WTC11 (cell line): ENCODE results near the gene DUSP11.

Experiments
- SMAD4 ChIP-seq: sonication (generic); formaldehyde crosslinking; IDR thresholded peaks from 2 replicates; pipeline ENCODE4 v1.8.0; 2022; ENCODE audit warnings: mild to moderate bottlenecking, missing genetic modification reagents
- TF ChIP-seq, protein P1 (sequence below): fragments of 250-450 bp; sonication (Bioruptor Pico); IDR thresholded peaks from 2 replicates; pipeline ENCODE4 v1.9.0; 2021; ENCODE audit warnings: mild to moderate bottlenecking
- TF ChIP-seq, protein P2 (sequence below): fragments of 250-450 bp; sonication (Bioruptor Pico); IDR thresholded peaks from 2 replicates; pipeline ENCODE4 v2.1.2; 2022; ENCODE audit warnings: mild to moderate bottlenecking, moderate library complexity
- TF ChIP-seq, protein P3 (sequence below): fragments of 200-600 bp; IDR thresholded peaks from 2 replicates; pipeline ENCODE4 v1.8.0; 2022; ENCODE audit warnings: antibody characterized with exemption
- TF ChIP-seq, protein P4 (sequence below): sonication (generic); formaldehyde crosslinking; IDR thresholded peaks from 2 replicates; pipeline ENCODE4 v1.8.0; 2022; ENCODE audit warnings: mild to moderate bottlenecking, missing genetic modification reagents
- TF ChIP-seq, protein P5 (sequence below): sonication (generic); formaldehyde crosslinking; IDR thresholded peaks from 2 replicates; pipeline ENCODE4 v1.8.0; 2022; ENCODE audit warnings: mild to moderate bottlenecking, missing genetic modification reagents
- TF ChIP-seq, protein P6 (sequence below): sonication (generic); formaldehyde crosslinking; IDR thresholded peaks from 2 replicates; pipeline ENCODE4 v1.8.1; 2023; ENCODE audit warnings: mild to moderate bottlenecking, missing genetic modification reagents, moderate library complexity

DNA sequence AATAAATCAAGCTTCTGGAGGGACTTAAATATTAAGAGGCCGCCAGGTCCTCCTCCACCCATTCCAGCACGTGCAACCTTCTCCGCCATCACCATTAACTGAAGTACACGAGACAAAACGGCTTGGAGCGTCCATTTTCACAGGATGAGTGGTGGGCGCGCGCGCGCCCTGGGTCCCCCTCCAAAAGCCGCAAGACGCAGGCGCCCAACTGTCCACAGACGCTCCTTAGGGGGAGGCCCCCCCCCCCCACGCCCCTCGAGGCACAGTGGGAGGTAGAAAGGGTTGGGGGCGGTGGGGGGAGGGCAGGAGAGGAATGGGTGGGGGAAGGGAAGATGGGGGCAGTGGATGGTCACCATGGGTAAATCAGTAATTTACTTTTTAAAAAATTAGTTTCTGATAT lies 38.4 kb upstream of the DUSP11 start:
- no peak for TF ChIP-seq SMAD4
- TF ChIP-seq, protein P1, sequence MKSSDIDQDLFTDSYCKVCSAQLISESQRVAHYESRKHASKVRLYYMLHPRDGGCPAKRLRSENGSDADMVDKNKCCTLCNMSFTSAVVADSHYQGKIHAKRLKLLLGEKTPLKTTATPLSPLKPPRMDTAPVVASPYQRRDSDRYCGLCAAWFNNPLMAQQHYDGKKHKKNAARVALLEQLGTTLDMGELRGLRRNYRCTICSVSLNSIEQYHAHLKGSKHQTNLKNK (CRISPR knock-in tag), result no peak
- TF ChIP-seq, protein P2, sequence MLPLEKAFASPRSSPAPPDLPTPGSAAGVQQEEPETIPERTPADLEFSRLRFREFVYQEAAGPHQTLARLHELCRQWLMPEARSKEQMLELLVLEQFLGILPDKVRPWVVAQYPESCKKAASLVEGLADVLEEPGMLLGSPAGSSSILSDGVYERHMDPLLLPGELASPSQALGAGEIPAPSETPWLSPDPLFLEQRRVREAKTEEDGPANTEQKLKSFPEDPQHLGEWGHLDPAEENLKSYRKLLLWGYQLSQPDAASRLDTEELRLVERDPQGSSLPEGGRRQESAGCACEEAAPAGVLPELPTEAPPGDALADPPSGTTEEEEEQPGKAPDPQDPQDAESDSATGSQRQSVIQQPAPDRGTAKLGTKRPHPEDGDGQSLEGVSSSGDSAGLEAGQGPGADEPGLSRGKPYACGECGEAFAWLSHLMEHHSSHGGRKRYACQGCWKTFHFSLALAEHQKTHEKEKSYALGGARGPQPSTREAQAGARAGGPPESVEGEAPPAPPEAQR (CRISPR knock-in tag), result no peak
- TF ChIP-seq, protein P3, sequence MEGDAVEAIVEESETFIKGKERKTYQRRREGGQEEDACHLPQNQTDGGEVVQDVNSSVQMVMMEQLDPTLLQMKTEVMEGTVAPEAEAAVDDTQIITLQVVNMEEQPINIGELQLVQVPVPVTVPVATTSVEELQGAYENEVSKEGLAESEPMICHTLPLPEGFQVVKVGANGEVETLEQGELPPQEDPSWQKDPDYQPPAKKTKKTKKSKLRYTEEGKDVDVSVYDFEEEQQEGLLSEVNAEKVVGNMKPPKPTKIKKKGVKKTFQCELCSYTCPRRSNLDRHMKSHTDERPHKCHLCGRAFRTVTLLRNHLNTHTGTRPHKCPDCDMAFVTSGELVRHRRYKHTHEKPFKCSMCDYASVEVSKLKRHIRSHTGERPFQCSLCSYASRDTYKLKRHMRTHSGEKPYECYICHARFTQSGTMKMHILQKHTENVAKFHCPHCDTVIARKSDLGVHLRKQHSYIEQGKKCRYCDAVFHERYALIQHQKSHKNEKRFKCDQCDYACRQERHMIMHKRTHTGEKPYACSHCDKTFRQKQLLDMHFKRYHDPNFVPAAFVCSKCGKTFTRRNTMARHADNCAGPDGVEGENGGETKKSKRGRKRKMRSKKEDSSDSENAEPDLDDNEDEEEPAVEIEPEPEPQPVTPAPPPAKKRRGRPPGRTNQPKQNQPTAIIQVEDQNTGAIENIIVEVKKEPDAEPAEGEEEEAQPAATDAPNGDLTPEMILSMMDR, result no peak
- TF ChIP-seq, protein P4, sequence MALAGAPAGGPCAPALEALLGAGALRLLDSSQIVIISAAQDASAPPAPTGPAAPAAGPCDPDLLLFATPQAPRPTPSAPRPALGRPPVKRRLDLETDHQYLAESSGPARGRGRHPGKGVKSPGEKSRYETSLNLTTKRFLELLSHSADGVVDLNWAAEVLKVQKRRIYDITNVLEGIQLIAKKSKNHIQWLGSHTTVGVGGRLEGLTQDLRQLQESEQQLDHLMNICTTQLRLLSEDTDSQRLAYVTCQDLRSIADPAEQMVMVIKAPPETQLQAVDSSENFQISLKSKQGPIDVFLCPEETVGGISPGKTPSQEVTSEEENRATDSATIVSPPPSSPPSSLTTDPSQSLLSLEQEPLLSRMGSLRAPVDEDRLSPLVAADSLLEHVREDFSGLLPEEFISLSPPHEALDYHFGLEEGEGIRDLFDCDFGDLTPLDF (CRISPR knock-in tag), result no peak
- TF ChIP-seq, protein P5, sequence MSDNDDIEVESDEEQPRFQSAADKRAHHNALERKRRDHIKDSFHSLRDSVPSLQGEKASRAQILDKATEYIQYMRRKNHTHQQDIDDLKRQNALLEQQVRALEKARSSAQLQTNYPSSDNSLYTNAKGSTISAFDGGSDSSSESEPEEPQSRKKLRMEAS, result no peak
- TF ChIP-seq, protein P6, sequence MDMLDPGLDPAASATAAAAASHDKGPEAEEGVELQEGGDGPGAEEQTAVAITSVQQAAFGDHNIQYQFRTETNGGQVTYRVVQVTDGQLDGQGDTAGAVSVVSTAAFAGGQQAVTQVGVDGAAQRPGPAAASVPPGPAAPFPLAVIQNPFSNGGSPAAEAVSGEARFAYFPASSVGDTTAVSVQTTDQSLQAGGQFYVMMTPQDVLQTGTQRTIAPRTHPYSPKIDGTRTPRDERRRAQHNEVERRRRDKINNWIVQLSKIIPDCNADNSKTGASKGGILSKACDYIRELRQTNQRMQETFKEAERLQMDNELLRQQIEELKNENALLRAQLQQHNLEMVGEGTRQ (CRISPR knock-in tag), result no peak
